Rectal smooth muscle tissue (tissue), 1 donor: Measurements from ENCODE around the gene ZNF154.

ENCODE experiments used
- H3K27ac ChIP-seq: one replicate; pipeline ENCODE4 v1.7.0; 2013; ENCODE audit warnings: low read depth, low read length, inconsistent platforms
- H3K27me3 ChIP-seq: one replicate; pipeline ENCODE4 v1.7.0; 2013; ENCODE audit warnings: low read length; ENCODE audit not compliant: control insufficient read depth, insufficient read depth
- H3K36me3 ChIP-seq: one replicate; pipeline ENCODE4 v1.7.0; 2013; ENCODE audit warnings: low read length; ENCODE audit not compliant: control insufficient read depth, insufficient read depth
- H3K4me1 ChIP-seq: one replicate; pipeline ENCODE4 v1.7.0; 2013; ENCODE audit warnings: low read length; ENCODE audit not compliant: control insufficient read depth, insufficient read depth
- H3K4me3 ChIP-seq: one replicate; pipeline ENCODE4 v1.7.0; 2013; ENCODE audit warnings: low read length
- H3K9ac ChIP-seq: one replicate; pipeline ENCODE4 v1.7.0; 2013; ENCODE audit warnings: low read length

ZNF154 gene

GRCh38 chr19:57668635-57669034 lies 40.4 kb downstream of the ZNF154 start, which contains the start of gene ZSCAN4:
Gene ZSCAN4, plus strand, starts transcription at chr19:57668935. Its CDS starts 7,211 bp downstream, at chr19:57676146.
- H3K27me3 ChIP-seq, result no peaks in the 10 kb centered on the region

GRCh38 chr19:57667228-57667627 lies 41.8 kb downstream of the ZNF154 start:
- no peak overlapping the region for H3K27ac ChIP-seq
- H3K36me3 ChIP-seq, result no peaks in the 10 kb centered on the region
- peaks cover 4% of the 10 kb centered on the region for H3K4me1 ChIP-seq
- H3K4me3 ChIP-seq, result no peak overlapping the region
- H3K9ac ChIP-seq, result no peak overlapping the region
- no peaks in the 10 kb centered on the region for H3K27me3 ChIP-seq

More at GRCh38 chr19:57668635-57669034, 40.4 kb downstream of the ZNF154 start, which contains the start of gene ZSCAN4:
- no peaks in the 10 kb centered on the region for H3K36me3 ChIP-seq
- no peak within 1 kb of the TSS for H3K4me3 ChIP-seq
- no peak within 1 kb of the TSS for H3K9ac ChIP-seq
- H3K27ac ChIP-seq, result no peak within 1 kb of the TSS
- H3K4me1 ChIP-seq, result peaks cover 4% of the 10 kb centered on the region

GRCh38 chr19:57665261-57665806 lies 43.7 kb downstream of the ZNF154 start:
- peaks cover 4% of the 10 kb centered on the region for H3K4me1 ChIP-seq
- H3K27ac ChIP-seq, result no peak overlapping the region
- no peak overlapping the region for H3K4me3 ChIP-seq
- H3K36me3 ChIP-seq, result no peaks in the 10 kb centered on the region
- no peak overlapping the region for H3K9ac ChIP-seq
- H3K27me3 ChIP-seq, result no peaks in the 10 kb centered on the region

- Histone ChIP-seq H3K4me3 (peak overlapping the region; percentile 60), H3K36me3 (no peaks in the 10 kb centered on the region), H3K27ac (peak overlapping the region; percentile 66), H3K27me3 (no peaks in the 10 kb centered on the region), H3K4me1 (peaks cover 4% of the 10 kb centered on the region), H3K9ac (peak overlapping the region; percentile 8)
Measured at GRCh38 chr19:57664269-57665127, 44.5 kb downstream of the ZNF154 start.

DNA sequence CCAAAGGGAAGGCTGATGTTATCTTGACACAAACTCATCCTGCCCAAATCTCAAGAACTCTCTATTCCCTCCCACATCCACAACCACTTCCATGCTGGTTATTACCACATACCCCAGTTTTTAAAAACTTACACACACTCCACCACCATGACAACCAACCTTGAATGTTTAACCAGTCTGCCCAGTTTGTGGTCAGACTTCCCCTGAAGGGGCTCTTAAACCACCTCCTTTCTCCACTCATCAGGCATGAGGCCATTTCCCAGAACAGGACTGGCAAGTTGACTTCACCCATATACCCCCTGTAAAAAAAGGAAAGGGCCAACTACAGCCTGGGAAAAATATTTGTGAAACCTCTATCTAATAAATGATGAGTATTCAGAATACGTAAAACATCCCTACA lies 52.7 kb downstream of the ZNF154 start:
- peaks cover 2% of the 10 kb centered on the region for H3K27me3 ChIP-seq
- no peaks in the 10 kb centered on the region for H3K4me1 ChIP-seq
- no peak overlapping the region for H3K4me3 ChIP-seq
- no peak overlapping the region for H3K27ac ChIP-seq
- H3K9ac ChIP-seq, result no peak overlapping the region
- H3K36me3 ChIP-seq, result no peaks in the 10 kb centered on the region

GRCh38 chr19:57655443-57655842 lies 53.6 kb downstream of the ZNF154 start:
- Histone ChIP-seq H3K36me3 (no peaks in the 10 kb centered on the region), H3K4me3 (no peak overlapping the region), H3K4me1 (no peaks in the 10 kb centered on the region), H3K27me3 (peaks cover 2% of the 10 kb centered on the region), H3K9ac (no peak overlapping the region), H3K27ac (no peak overlapping the region)

DNA sequence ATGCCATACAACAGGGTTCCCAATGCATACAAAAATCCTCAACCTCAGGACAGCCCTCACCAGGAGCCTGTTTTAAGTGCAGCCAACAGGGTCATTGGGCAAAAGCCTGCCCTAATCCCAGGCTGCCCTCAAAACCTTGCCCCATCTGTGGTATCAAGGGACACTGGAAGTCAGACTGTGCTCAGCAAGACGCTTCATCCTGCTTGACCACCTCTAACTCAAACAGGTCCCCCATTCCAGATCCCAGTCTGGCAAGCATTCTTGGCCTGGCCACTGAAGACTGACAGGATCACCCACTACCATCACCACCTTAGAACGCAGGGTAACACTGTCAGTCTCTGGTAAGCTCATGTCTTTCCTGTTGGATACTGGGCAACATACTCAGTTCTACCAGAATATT lies 55.3 kb downstream of the ZNF154 start:
- Histone ChIP-seq H3K9ac (no peak overlapping the region), H3K4me3 (no peak overlapping the region), H3K4me1 (no peaks in the 10 kb centered on the region), H3K36me3 (no peaks in the 10 kb centered on the region), H3K27me3 (peaks cover 2% of the 10 kb centered on the region), H3K27ac (no peak overlapping the region)

DNA sequence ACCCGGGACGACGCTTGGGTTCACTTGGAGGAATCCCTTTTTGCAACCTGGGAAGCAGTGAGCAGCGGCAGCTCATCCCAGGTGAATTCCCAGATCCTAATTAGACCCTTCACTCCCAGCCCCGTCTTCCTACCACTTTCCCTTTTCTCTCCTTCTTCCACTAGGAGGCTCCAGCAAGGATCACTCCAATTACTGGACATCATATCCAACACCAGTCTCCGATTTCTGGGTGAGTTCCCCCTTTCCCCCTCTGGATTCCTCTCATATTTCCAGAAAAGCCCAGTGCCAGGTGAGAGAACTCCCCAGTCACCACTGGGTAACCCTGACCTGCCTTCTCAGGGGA lies 57.4 kb downstream of the ZNF154 start:
- Histone ChIP-seq H3K4me1 (no peaks in the 10 kb centered on the region), H3K9ac (no peak overlapping the region), H3K27ac (no peak overlapping the region), H3K27me3 (peaks cover 2% of the 10 kb centered on the region), H3K36me3 (no peaks in the 10 kb centered on the region), H3K4me3 (no peak overlapping the region)

DNA sequence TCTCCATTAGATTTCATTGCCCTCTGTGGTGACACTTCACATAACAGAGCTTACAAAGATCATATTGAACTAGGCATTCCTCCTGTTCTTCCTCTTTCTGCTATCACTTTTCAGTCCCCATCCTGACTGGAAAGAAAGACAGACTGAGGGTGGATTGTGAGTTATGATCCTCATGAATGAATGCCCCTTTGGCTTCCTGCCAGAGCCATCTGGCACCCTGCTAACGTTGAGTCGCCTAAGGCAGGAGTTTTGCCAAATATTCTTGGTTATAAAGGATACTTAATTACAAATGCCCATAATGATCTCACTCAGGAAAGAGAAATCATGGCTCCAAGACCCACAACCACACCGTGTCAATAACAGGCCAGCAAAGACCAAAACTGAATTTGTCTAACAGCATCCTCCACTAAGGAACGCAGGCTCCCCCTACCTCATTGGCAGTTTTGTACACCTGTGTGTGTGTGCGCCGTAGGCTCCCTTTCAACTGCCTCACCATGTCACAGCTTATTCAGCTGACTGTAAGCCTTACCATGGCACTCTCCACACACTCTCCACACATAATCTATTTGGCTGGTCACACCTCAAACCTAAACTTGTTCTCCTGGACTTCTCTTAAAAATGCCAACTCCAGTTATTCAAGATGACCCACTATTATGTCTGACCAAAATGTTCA lies 60.5 kb downstream of the ZNF154 start:
- Histone ChIP-seq H3K36me3 (no peaks in the 10 kb centered on the region), H3K4me3 (no peak overlapping the region), H3K27ac (no peak overlapping the region), H3K9ac (no peak overlapping the region), H3K4me1 (no peaks in the 10 kb centered on the region), H3K27me3 (no peaks in the 10 kb centered on the region)
